Activated naive CD8-positive, alpha-beta T cell treated with anti-CD3 and anti-CD28 coated beads for 36 hours (primary cell): ENCODE measurements around the gene MXRA7. TPM values are rescaled to one million over a fixed set of nuclear protein-coding genes. Genes with fewer than 3 reads are reported as not detected.
A peak's percentile ranks its signal among the peaks of the same experiment; 100 is the strongest.

Experiments used
- DNase-seq: peaks from one replicate; pipeline ENCODE4 v3.0.0; 2021
- H3K27ac Mint-ChIP-seq: one replicate; pipeline ENCODE4 v1.8.0; 2022; ENCODE audit warnings: mild to moderate bottlenecking, moderate library complexity, mixed read lengths
- H3K27me3 Mint-ChIP-seq: one replicate; pipeline ENCODE4 v1.8.0; 2022; ENCODE audit warnings: mild to moderate bottlenecking, mixed read lengths
- H3K36me3 Mint-ChIP-seq: one replicate; pipeline ENCODE4 v1.8.0; 2021; ENCODE audit warnings: mild to moderate bottlenecking, mixed read lengths
- H3K4me1 Mint-ChIP-seq: one replicate; pipeline ENCODE4 v1.8.0; 2021; ENCODE audit warnings: mixed read lengths
- H3K4me3 Mint-ChIP-seq: one replicate; pipeline ENCODE4 v1.8.0; 2022; ENCODE audit warnings: mild to moderate bottlenecking, moderate library complexity, mixed read lengths
- H3K9me3 Mint-ChIP-seq: one replicate; pipeline ENCODE4 v1.8.0; 2022; ENCODE audit warnings: mixed read lengths
- total RNA-seq, 2 experiments: library from RNA; stranded (reverse); gene quantifications; one replicate each; pipeline ENCODE4 v1.2.3, GENCODE V29; 2021

MXRA7 gene
- total RNA-seq, 2 experiments from 2014 or later, result 13.7 to 14.8 TPM

GRCh38 chr17:76671123-76671911 lies 39.4 kb downstream of the MXRA7 start:
- Mint-ChIP-seq H3K4me3 (peak overlapping the region; percentile 91), H3K9me3 (peaks cover 2% of the 10 kb centered on the region), H3K27me3 (no peaks in the 10 kb centered on the region), H3K27ac (peak overlapping the region; percentile 87), H3K4me1 (peaks cover 32% of the 10 kb centered on the region), H3K36me3 (no peaks in the 10 kb centered on the region)
- DNase-seq, result peak; percentile 99

GRCh38 chr17:76670718-76671122 lies 40.0 kb downstream of the MXRA7 start:
- Mint-ChIP-seq H3K36me3 (no peaks in the 10 kb centered on the region), H3K9me3 (peaks cover 2% of the 10 kb centered on the region), H3K4me3 (peak overlapping the region; percentile 91), H3K27me3 (no peaks in the 10 kb centered on the region), H3K4me1 (peaks cover 32% of the 10 kb centered on the region), H3K27ac (peak overlapping the region; percentile 87)
- DNase-seq, result no peak

GRCh38 chr17:76670020-76670717 lies 40.6 kb downstream of the MXRA7 start:
- Mint-ChIP-seq H3K4me3 (peak overlapping the region; percentile 91), H3K9me3 (peaks cover 2% of the 10 kb centered on the region), H3K36me3 (no peaks in the 10 kb centered on the region), H3K4me1 (peaks cover 32% of the 10 kb centered on the region), H3K27ac (peak overlapping the region; percentile 87), H3K27me3 (no peaks in the 10 kb centered on the region)
- DNase-seq, result no peak

GRCh38 chr17:76667786-76668453 lies 42.8 kb downstream of the MXRA7 start:
- Mint-ChIP-seq H3K27ac (no peak overlapping the region), H3K9me3 (peaks cover 2% of the 10 kb centered on the region), H3K4me3 (no peak overlapping the region), H3K27me3 (no peaks in the 10 kb centered on the region), H3K36me3 (no peaks in the 10 kb centered on the region), H3K4me1 (peaks cover 22% of the 10 kb centered on the region)
- no peak for DNase-seq

GRCh38 chr17:76667491-76667755 lies 43.3 kb downstream of the MXRA7 start:
- Mint-ChIP-seq H3K4me3 (no peak overlapping the region), H3K4me1 (peaks cover 19% of the 10 kb centered on the region), H3K36me3 (no peaks in the 10 kb centered on the region), H3K27ac (no peak overlapping the region), H3K27me3 (no peaks in the 10 kb centered on the region), H3K9me3 (peaks cover 2% of the 10 kb centered on the region)
- no peak for DNase-seq

- Mint-ChIP-seq H3K27me3 (no peaks in the 10 kb centered on the region), H3K36me3 (no peaks in the 10 kb centered on the region), H3K27ac (no peak overlapping the region), H3K4me3 (no peak overlapping the region), H3K9me3 (no peaks in the 10 kb centered on the region), H3K4me1 (peaks cover 18% of the 10 kb centered on the region)
- no peak for DNase-seq
Observed at GRCh38 chr17:76660656-76661042, 50.1 kb downstream of the MXRA7 start.

GRCh38 chr17:76659928-76660655 lies 50.7 kb downstream of the MXRA7 start:
- H3K36me3 Mint-ChIP-seq, result no peaks in the 10 kb centered on the region
- H3K27ac Mint-ChIP-seq, result no peak overlapping the region
- peaks cover 18% of the 10 kb centered on the region for H3K4me1 Mint-ChIP-seq
- DNase-seq, result no peak
- H3K27me3 Mint-ChIP-seq, result no peaks in the 10 kb centered on the region
- no peak overlapping the region for H3K4me3 Mint-ChIP-seq
- H3K9me3 Mint-ChIP-seq, result no peaks in the 10 kb centered on the region

- Mint-ChIP-seq H3K36me3 (no peaks in the 10 kb centered on the region), H3K27me3 (no peaks in the 10 kb centered on the region), H3K27ac (no peak overlapping the region), H3K4me1 (peaks cover 18% of the 10 kb centered on the region), H3K4me3 (no peak overlapping the region), H3K9me3 (no peaks in the 10 kb centered on the region)
- DNase-seq, result no peak
Observed at GRCh38 chr17:76658242-76658662, 52.5 kb downstream of the MXRA7 start.

- no peaks in the 10 kb centered on the region for H3K36me3 Mint-ChIP-seq
- peaks cover 18% of the 10 kb centered on the region for H3K4me1 Mint-ChIP-seq
- no peak overlapping the region for H3K27ac Mint-ChIP-seq
- no peaks in the 10 kb centered on the region for H3K9me3 Mint-ChIP-seq
- no peak overlapping the region for H3K4me3 Mint-ChIP-seq
- no peak for DNase-seq
- H3K27me3 Mint-ChIP-seq, result no peaks in the 10 kb centered on the region
Observed at GRCh38 chr17:76657505-76658241, 53.1 kb downstream of the MXRA7 start.

- Mint-ChIP-seq H3K4me1 (peaks cover 6% of the 10 kb centered on the region), H3K27ac (no peak overlapping the region), H3K9me3 (no peaks in the 10 kb centered on the region), H3K36me3 (no peaks in the 10 kb centered on the region), H3K4me3 (no peak overlapping the region), H3K27me3 (no peaks in the 10 kb centered on the region)
- DNase-seq, result no peak
Observed at GRCh38 chr17:76654408-76654807, 56.4 kb downstream of the MXRA7 start.

- no peak overlapping the region for H3K4me3 Mint-ChIP-seq
Observed at GRCh38 chr17:76650504-76650903, 60.3 kb downstream of the MXRA7 start.

GRCh38 chr17:76646712-76647111 lies 64.1 kb downstream of the MXRA7 start:
- Mint-ChIP-seq H3K36me3 (no peaks in the 10 kb centered on the region), H3K4me1 (peaks cover 13% of the 10 kb centered on the region), H3K27me3 (no peaks in the 10 kb centered on the region), H3K9me3 (peaks cover 3% of the 10 kb centered on the region), H3K27ac (no peak overlapping the region), H3K4me3 (no peak overlapping the region)
- no peak for DNase-seq

More at GRCh38 chr17:76650504-76650903, 60.3 kb downstream of the MXRA7 start:
- Mint-ChIP-seq H3K27me3 (no peaks in the 10 kb centered on the region), H3K9me3 (peaks cover 3% of the 10 kb centered on the region), H3K4me1 (peaks cover 2% of the 10 kb centered on the region), H3K36me3 (no peaks in the 10 kb centered on the region), H3K27ac (no peak overlapping the region)
- no peak for DNase-seq

- H3K9me3 Mint-ChIP-seq, result peaks cover 3% of the 10 kb centered on the region
- H3K36me3 Mint-ChIP-seq, result no peaks in the 10 kb centered on the region
- no peak for DNase-seq
- H3K27me3 Mint-ChIP-seq, result no peaks in the 10 kb centered on the region
- H3K4me1 Mint-ChIP-seq, result peaks cover 17% of the 10 kb centered on the region
- no peak overlapping the region for H3K4me3 Mint-ChIP-seq
- no peak overlapping the region for H3K27ac Mint-ChIP-seq
Observed at GRCh38 chr17:76645481-76645880, 65.3 kb downstream of the MXRA7 start.

- H3K9me3 Mint-ChIP-seq, result peaks cover 3% of the 10 kb centered on the region
- no peaks in the 10 kb centered on the region for H3K36me3 Mint-ChIP-seq
- no peaks in the 10 kb centered on the region for H3K27me3 Mint-ChIP-seq
- no peak overlapping the region for H3K4me3 Mint-ChIP-seq
- no peak overlapping the region for H3K27ac Mint-ChIP-seq
- DNase-seq, result no peak
- peaks cover 17% of the 10 kb centered on the region for H3K4me1 Mint-ChIP-seq
Observed at GRCh38 chr17:76644995-76645394, 65.8 kb downstream of the MXRA7 start.
